ENCODE data around the gene NUP85. TPM values are rescaled to one million over a fixed set of nuclear protein-coding genes. Genes with fewer than 3 reads are reported as not detected.

NUP85 gene
- total RNA-seq, 2 donors from 2014 or later: 30.3 to 39.3 TPM

DNA sequence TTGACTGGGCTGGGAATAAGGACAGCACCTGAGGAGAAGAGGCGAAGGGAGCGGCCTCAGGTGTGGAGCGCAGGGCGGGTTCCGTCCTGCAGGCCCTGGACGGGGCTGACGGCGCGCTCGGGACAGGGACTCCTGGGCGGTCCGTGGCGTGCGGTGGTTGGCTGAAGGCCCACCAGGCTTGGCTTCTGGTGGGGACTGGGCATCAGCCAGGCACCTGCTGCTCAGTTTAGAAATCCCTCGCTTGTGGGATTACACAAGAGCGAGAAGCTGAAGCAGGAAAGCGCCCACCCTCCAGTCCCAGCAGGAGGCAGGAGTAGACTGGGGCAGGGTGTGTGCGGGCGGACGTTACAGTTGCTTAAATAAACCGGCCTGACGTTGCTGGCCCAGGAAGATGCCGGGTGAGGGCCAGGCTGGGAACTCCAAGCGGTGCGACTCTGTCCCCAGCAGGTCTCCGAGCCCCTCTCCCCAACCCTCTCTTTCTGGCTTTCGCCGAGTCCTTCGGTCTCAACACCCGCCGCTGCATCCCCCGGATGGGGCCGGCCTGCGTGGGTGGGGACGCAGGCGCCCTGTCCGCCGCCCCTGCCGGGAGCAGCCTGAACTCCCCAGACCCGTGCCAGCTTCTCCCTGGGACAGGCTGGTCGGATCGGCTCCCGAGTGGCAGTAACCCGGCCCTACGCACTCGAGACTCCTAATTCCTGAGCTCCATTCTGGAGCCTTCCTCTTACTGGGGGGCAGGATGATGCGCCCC is 64.9 kb downstream of the NUP85 start:
- Histone ChIP-seq H3K4me3 (peak overlapping the region; percentile 97), H3K27ac (peak overlapping the region; percentile 97 to 99), H3K4me1 (ENCODE audit: control insufficient read depth in 1 of 2, low read depth in 2 of 2) (peaks cover 12 to 25% of the 10 kb centered on the region in 2 donors), H3K9me3 (no peaks in the 10 kb centered on the region), H3K27me3 (replicated peaks; ENCODE audit: insufficient read depth) (no peaks in the 10 kb centered on the region), H3K36me3 (peaks cover 17% of the 10 kb centered on the region)
- DNase-seq (ENCODE audit: low spot score): no peak
- TF ChIP-seq, protein P1, sequence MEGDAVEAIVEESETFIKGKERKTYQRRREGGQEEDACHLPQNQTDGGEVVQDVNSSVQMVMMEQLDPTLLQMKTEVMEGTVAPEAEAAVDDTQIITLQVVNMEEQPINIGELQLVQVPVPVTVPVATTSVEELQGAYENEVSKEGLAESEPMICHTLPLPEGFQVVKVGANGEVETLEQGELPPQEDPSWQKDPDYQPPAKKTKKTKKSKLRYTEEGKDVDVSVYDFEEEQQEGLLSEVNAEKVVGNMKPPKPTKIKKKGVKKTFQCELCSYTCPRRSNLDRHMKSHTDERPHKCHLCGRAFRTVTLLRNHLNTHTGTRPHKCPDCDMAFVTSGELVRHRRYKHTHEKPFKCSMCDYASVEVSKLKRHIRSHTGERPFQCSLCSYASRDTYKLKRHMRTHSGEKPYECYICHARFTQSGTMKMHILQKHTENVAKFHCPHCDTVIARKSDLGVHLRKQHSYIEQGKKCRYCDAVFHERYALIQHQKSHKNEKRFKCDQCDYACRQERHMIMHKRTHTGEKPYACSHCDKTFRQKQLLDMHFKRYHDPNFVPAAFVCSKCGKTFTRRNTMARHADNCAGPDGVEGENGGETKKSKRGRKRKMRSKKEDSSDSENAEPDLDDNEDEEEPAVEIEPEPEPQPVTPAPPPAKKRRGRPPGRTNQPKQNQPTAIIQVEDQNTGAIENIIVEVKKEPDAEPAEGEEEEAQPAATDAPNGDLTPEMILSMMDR (IDR thresholded peaks at IDR 0.05): peak; percentile 41
- peak; percentile 34 for ATAC-seq (ENCODE audit: insufficient number of reproducible peaks, low FRiP score, low read depth)

DNA sequence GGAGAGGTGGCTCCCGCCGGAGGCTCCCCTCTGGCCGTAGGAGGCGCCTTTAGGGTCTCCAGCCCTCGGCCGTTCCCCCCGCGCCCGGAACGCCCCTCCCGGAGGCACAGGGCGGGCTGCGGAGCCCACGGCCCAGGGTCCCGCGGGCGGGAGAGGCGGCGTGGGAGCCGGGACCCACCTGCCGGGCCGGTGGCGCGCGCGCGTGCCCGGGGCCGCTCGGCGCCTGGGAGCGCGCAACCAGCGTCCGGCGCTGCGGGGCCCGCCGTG is 65.4 kb downstream of the NUP85 start, which contains the start of gene MIF4GD:
MIF4GD (minus strand) TSS at position 266 of the 267 bp plus-strand sequence. CDS start 1,036 bp downstream, outside the sequence.
- Histone ChIP-seq H3K4me1 (ENCODE audit: control insufficient read depth in 1 of 2, low read depth in 2 of 2) (peaks cover 12 to 25% of the 10 kb centered on the region in 2 donors), H3K9me3 (no peaks in the 10 kb centered on the region)

GRCh38 chr17:75271233-75271954 is 65.9 kb downstream of the NUP85 start:
- peak; percentile 64 for ATAC-seq (ENCODE audit: insufficient number of reproducible peaks, low FRiP score, low read depth)
- peaks cover 12 to 25% of the 10 kb centered on the region in 2 donors for H3K4me1 ChIP-seq (ENCODE audit: control insufficient read depth in 1 of 2, low read depth in 2 of 2)

More for the DNA sequence above, 65.4 kb downstream of the NUP85 start, which contains the start of gene MIF4GD:
- peak within 1 kb of the TSS; percentile 97 for H3K4me3 ChIP-seq
- no peaks in the 10 kb centered on the region for H3K27me3 ChIP-seq (replicated peaks; ENCODE audit: insufficient read depth)
- DNase-seq (ENCODE audit: low spot score) (no peak), ATAC-seq (ENCODE audit: insufficient number of reproducible peaks, low FRiP score, low read depth) (no peak)
- TF ChIP-seq, protein P1 (IDR thresholded peaks at IDR 0.05): no peak
- H3K36me3 ChIP-seq: peaks cover 12% of the 10 kb centered on the region
- H3K27ac ChIP-seq: peak within 1 kb of the TSS; percentile 97 to 99

GRCh38 chr17:75271955-75272847 is 66.7 kb downstream of the NUP85 start:
- Histone ChIP-seq H3K27me3 (replicated peaks; ENCODE audit: insufficient read depth) (no peaks in the 10 kb centered on the region), H3K27ac (peak overlapping the region; percentile 71 to 87), H3K9me3 (no peaks in the 10 kb centered on the region), H3K4me1 (ENCODE audit: control insufficient read depth in 1 of 2, low read depth in 2 of 2) (peaks cover 12 to 25% of the 10 kb centered on the region in 2 donors), H3K4me3 (peak overlapping the region; percentile 97), H3K36me3 (peaks cover 1% of the 10 kb centered on the region)
- ATAC-seq (ENCODE audit: insufficient number of reproducible peaks, low FRiP score, low read depth) (no peak), DNase-seq (ENCODE audit: low spot score) (no peak)
- TF ChIP-seq, protein P1 (IDR thresholded peaks at IDR 0.05): no peak

More at GRCh38 chr17:75271233-75271954, 65.9 kb downstream of the NUP85 start:
- Histone ChIP-seq H3K36me3 (peaks cover 7% of the 10 kb centered on the region), H3K4me3 (peak overlapping the region; percentile 97), H3K9me3 (no peaks in the 10 kb centered on the region), H3K27ac (peak overlapping the region; percentile 71 to 87), H3K27me3 (replicated peaks; ENCODE audit: insufficient read depth) (no peaks in the 10 kb centered on the region)
- TF ChIP-seq, protein P1 (IDR thresholded peaks at IDR 0.05): peak; percentile 75
- no peak for DNase-seq (ENCODE audit: low spot score)

All from thoracic aorta (tissue), 2 donors.